DMS153 (cell line): Measurements from ENCODE around the gene RINL.
A peak's percentile ranks its signal among the peaks of the same experiment; 100 is the strongest.
"Not testable (repeated sequence)": the region's sequence is repeated elsewhere in the genome, so short reads cannot be mapped to it uniquely, and the experiment has no call there.

Experiments
- DNase-seq: peaks from one replicate; lab custom pipeline; 2025; lab: John Stamatoyannopoulos, UW

The RINL gene

GRCh38 chr19:38834104-38834490 lies 44.0 kb downstream of the RINL start:
- DNase-seq, result no peak

- no peak for DNase-seq
Measured at GRCh38 chr19:38833092-38833425, 45.0 kb downstream of the RINL start.

GRCh38 chr19:38831142-38831605 lies 46.9 kb downstream of the RINL start:
- DNase-seq, result peak; percentile 10

- DNase-seq, result no peak
Measured at GRCh38 chr19:38830039-38830733, 47.9 kb downstream of the RINL start.

- DNase-seq, result not testable (repeated sequence)
Measured at GRCh38 chr19:38829203-38829602, 48.9 kb downstream of the RINL start.

GRCh38 chr19:38826856-38827551 lies 51.1 kb downstream of the RINL start:
- DNase-seq, result no peak

GRCh38 chr19:38825936-38826335 lies 52.1 kb downstream of the RINL start:
- DNase-seq, result not testable (repeated sequence)

GRCh38 chr19:38821230-38821825 lies 56.7 kb downstream of the RINL start:
- DNase-seq, result not testable (repeated sequence)

- DNase-seq, result no peak
Measured at GRCh38 chr19:38819231-38819920, 58.7 kb downstream of the RINL start.
